Vagina (tissue), 2 donors: Measurements from ENCODE around the gene CDKN1A.

ENCODE experiments used
- CTCF ChIP-seq, 3 experiments: fragments of 450-650 bp in 2 of 3; fragments of 200-600 bp in 1 of 3; sonication (generic) in 1 of 3; IDR thresholded peaks; one replicate each; pipeline ENCODE4 v1.5.1; 2017 to 2019; ENCODE audit warnings: antibody characterized with exemption in 3 of 3, mild to moderate bottlenecking in 2 of 3, moderate library complexity in 2 of 3
- POLR2A ChIP-seq, 2 donors: fragments of 450-650 bp; IDR thresholded peaks; one replicate each; pipeline ENCODE4 v1.6.1; 2017; ENCODE audit warnings: antibody characterized with exemption in 2 of 2, mild to moderate bottlenecking in 2 of 2, moderate library complexity in 2 of 2

GRCh38 chr6:36636687-36637418 is 41.7 kb upstream of the CDKN1A start:
- TF ChIP-seq CTCF (IDR thresholded peaks at IDR 0.05) (no peak), POLR2A (IDR thresholded peaks at IDR 0.05) (no peak)
